Esophagus squamous epithelium (tissue), 5 donors: ENCODE measurements around the gene ADM. TPM values are rescaled to one million over a fixed set of nuclear protein-coding genes. Genes with fewer than 3 reads are reported as not detected.

ENCODE experiments used
- DNase-seq: peaks from one replicate; lab custom pipeline; 2025; lab: John Stamatoyannopoulos, UW
- H3K27ac ChIP-seq, 4 donors: fragments of 200-600 bp; sonication (generic); one replicate each; pipeline ENCODE4 v1.5.1; 2016 to 2019; ENCODE audit warnings: mild to moderate bottlenecking in 1 of 4
- H3K27me3 ChIP-seq, 4 donors: fragments of 200-600 bp; sonication (generic); 1 replicate in 3 of 4; 2 replicates in 1 of 4; pipeline versions ENCODE4 v1.5.1 to v1.6.0; 2017 to 2021; ENCODE audit warnings: antibody characterized with exemption in 1 of 4
- H3K36me3 ChIP-seq, 3 donors: fragments of 200-600 bp; sonication (generic); one replicate each; pipeline ENCODE4 v1.5.1; 2016 to 2019
- H3K4me1 ChIP-seq, 3 donors: fragments of 200-600 bp; sonication (generic); one replicate each; pipeline ENCODE4 v1.5.1; 2017 to 2019
- H3K4me3 ChIP-seq, 4 donors: fragments of 200-600 bp; sonication (generic); 1 replicate in 3 of 4; 2 replicates in 1 of 4; pipeline ENCODE4 v1.5.1; 2016 to 2019; ENCODE audit warnings: mild to moderate bottlenecking in 2 of 4, moderate library complexity in 1 of 4
- H3K9me3 ChIP-seq, 3 donors: fragments of 200-600 bp; sonication (generic); one replicate each; pipeline ENCODE4 v1.5.1; 2016 to 2019
- POLR2A ChIP-seq, 4 donors: fragments of 450-650 bp; IDR thresholded peaks; one replicate each; pipeline ENCODE4 v1.6.1; 2017; ENCODE audit warnings: antibody characterized with exemption in 4 of 4, mild to moderate bottlenecking in 4 of 4, moderate library complexity in 3 of 4
- WGBS, 2 donors: methylation state at CpG; one replicate each; pipeline ENCODE4 v1.1.5; 2018; 5-methylcytosine and 5-hydroxymethylcytosine counted together
- intact Hi-C: fragments of 100-400 bp; cut with DNase I; formaldehyde crosslinking; loops from one replicate; pipeline ENCODE4 v1.15.0; 2022
- total RNA-seq, 4 donors: library from RNA; depleted of rRNA; stranded (reverse); fragments of >200 nt; gene quantifications; one replicate each; pipeline ENCODE4 v1.1.0, GENCODE V29; 2016
- TF ChIP-seq, protein P1 (sequence below), 6 experiments: fragments of 450-650 bp in 4 of 6; fragments of 200-600 bp in 2 of 6; sonication (generic) in 2 of 6; IDR thresholded peaks; one replicate each; pipeline ENCODE4 v1.5.1; 2016 to 2019; ENCODE audit warnings: antibody characterized with exemption in 6 of 6, mild to moderate bottlenecking in 4 of 6, moderate library complexity in 4 of 6
- donor health status: DM: yes; HTN: yes; CAD: no.

Gene ADM
- total RNA-seq, 4 donors from 2014 or later, result 14.3 to 69.6 (median 57.7) TPM

DNA sequence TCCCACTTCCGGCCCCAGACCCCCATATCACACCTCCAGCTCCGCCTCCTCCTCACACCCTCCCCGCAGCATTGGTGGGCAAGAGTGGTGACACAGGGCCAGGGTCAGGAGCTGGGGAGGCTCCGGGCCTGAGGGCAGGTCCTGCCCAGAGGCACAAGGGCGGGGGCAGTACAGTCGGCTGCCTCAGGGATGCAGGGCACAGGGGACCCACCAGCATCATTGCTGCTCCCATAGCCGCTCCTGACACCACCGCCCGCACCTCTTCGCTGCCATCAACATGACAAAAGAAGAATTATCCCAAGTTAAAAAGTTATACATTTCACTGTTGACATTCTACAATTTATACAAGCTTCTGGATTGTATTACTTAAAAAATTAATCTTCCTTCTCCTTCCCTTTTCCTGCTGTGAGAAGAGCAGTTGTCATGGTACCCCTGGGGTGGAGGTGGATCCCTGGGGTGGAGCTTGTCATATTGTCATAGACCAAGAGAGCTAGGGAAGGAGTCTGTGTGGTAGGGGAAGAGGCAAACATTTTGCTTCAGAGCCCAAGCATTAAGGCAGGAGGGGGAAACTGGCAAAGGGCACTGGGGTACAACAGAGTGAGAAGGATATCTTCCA lies 15.0 kb upstream of the ADM start:
- Histone ChIP-seq H3K4me1 (peaks cover 11 to 64% (median 40%) of the 10 kb centered on the region in 3 donors), H3K27me3 (no peaks in the 10 kb centered on the region), H3K36me3 (peaks cover 0 to 10% (median 0%) of the 10 kb centered on the region in 3 donors), H3K9me3 (no peaks in the 10 kb centered on the region), H3K4me3 (no peak overlapping the region), H3K27ac (no peak overlapping the region)
- intact Hi-C loops, result no loop called here
- DNase-seq, result no peak
- WGBS, 2 donors, result 79 to 88% methylated on average over 5 to 6 of the region's 10 CpGs
- TF ChIP-seq, protein P1, sequence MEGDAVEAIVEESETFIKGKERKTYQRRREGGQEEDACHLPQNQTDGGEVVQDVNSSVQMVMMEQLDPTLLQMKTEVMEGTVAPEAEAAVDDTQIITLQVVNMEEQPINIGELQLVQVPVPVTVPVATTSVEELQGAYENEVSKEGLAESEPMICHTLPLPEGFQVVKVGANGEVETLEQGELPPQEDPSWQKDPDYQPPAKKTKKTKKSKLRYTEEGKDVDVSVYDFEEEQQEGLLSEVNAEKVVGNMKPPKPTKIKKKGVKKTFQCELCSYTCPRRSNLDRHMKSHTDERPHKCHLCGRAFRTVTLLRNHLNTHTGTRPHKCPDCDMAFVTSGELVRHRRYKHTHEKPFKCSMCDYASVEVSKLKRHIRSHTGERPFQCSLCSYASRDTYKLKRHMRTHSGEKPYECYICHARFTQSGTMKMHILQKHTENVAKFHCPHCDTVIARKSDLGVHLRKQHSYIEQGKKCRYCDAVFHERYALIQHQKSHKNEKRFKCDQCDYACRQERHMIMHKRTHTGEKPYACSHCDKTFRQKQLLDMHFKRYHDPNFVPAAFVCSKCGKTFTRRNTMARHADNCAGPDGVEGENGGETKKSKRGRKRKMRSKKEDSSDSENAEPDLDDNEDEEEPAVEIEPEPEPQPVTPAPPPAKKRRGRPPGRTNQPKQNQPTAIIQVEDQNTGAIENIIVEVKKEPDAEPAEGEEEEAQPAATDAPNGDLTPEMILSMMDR (IDR thresholded peaks at IDR 0.05), result no peak
- TF ChIP-seq POLR2A (IDR thresholded peaks at IDR 0.05), result no peak

DNA sequence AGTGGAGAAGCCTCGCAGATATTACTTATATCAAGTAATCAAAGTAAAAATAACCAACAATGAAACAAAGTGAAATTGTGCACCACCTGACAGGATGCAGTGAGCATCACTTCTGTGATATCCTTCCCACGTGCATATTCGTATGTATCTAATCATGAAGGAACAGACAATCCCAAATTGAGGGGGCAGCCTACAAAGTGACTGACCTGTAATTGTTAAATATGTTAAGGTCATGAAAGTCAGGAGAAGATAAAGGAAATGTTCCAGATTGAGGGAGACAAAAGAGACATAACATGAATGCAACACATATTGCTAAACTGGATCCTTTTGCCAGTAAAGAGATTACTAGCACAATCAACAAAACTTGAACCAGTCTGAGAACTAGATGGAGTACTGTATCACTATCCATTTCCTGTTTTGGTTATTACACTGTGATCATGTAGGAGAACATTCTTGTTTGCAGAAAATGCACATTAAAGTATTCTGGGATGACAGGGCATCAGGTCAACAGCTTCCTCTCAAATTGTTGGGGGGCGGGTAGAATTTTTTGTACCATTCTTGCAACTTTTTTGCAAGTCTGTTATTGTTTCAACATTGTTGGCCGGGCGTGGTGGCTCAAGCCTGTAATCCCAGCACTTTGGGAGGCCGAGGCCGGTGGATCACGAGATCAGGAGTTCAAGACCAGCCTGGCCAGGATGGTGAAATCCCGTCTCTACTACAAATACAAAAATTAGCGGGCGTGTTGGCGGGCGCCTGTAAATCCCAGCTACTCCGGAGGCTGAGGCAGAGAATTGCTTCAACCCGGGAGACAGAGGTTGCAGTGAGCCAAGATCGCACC lies 12.9 kb upstream of the ADM start:
- intact Hi-C loops, result no loop called here
- WGBS, 2 donors, result 55 to 67% methylated on average over 6 to 15 of the region's 17 CpGs
- Histone ChIP-seq H3K27me3 (no peaks in the 10 kb centered on the region), H3K27ac (peak overlapping the region; percentile 57 to 99 (median 96)), H3K4me1 (peaks cover 11 to 61% (median 31%) of the 10 kb centered on the region in 3 donors), H3K36me3 (peaks cover 0 to 10% (median 0%) of the 10 kb centered on the region in 3 donors), H3K4me3 (peak overlapping the region in 1 of 4 donors; percentile 83), H3K9me3 (no peaks in the 10 kb centered on the region)
- DNase-seq, result no peak
- TF ChIP-seq, protein P1 (IDR thresholded peaks at IDR 0.05), result no peak
- TF ChIP-seq POLR2A (IDR thresholded peaks at IDR 0.05), result no peak

DNA sequence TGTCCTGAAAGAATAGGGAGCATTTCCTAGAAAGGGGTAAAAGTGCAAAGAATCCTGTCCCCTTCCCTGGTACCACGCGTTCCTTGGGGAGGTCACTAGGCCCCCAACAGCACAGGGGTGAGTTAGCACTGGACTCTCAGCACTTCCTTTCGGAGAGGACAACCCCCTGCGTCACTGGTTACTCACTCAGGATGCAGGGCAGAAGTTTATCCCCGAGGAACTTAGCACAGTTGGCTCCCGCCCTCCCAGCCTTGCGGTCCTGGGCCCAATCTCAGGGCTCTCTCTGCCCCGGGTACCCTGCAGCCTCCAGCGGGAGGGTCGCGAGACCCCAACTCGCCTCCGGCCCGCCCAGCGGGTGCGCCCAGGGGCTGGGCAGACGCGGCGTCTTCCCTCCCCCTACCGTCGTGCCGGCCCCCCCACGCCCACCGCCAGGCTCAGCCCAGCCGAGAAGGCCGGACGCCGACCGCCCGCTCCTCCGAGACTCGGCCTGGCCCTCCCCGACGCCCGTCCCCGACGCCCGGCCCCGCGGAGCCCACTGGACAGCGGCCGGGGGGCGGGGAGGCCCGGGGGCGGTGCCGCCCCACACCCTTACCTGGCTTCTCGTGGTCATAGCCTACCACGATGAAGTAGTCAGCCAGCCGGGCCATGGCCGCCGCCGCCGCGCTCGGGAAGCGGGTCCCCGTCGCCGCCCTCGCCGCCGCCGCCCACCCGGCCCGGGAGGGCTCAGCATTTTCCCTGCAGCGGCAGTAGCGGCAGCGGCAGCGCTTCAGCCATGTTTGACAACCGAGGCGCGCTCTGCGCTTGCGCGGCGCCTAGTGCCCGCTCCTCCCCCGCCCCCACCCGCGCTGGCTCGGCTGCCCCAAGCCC lies 11.2 kb upstream of the ADM start, which contains the start of gene SBF2:
TSS of gene SBF2 (minus strand) at position 797 of the 867 bp plus-strand sequence. CDS start at position 647, 150 bp downstream.
- intact Hi-C loops, result no loop called here
- peak in 2 of 4 donors; percentile 73 to 87 for TF ChIP-seq POLR2A (IDR thresholded peaks at IDR 0.05)
- TF ChIP-seq, protein P1 (IDR thresholded peaks at IDR 0.05), result no peak
- WGBS, 2 donors, result 5 to 7% methylated on average over 4 to 12 of the region's 81 CpGs

DNA sequence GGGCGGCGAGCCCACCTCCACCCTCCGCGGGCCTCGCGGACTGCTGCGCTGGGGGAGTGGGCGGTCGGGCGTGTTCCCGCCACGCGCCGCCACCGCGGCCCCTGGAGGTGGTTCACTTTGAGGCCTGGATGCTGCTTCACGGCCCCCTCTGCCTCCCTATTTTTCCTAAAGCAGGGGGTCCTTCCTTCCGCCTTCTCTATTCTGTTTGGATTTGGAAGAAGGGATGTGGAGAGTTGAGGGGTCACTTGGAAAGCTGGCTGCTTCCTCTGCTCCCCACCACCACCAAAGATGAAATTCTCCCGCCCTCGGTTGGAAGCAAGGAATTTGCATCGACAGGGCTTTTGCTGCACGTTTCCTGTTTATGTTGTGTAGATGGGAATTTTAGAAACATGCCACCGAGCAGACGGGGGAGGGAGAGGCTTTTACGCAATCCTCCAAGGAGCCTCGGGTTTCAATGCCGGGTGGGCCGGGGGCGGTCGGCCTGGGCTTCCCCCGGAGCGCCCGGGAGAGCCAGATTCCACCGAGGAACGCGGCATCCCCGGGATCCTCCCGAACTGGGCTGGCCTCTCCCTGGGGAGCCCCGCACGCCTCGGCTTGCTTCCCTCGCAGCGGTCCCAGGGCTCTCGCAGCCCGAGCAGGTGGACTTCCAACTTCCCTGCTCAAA lies 10.5 kb upstream of the ADM start:
- H3K4me1 ChIP-seq, result peaks cover 11 to 54% (median 21%) of the 10 kb centered on the region in 3 donors
- TF ChIP-seq, protein P1 (IDR thresholded peaks at IDR 0.05), result no peak
- peak in 1 of 4 donors; percentile 5 for TF ChIP-seq POLR2A (IDR thresholded peaks at IDR 0.05)
- peak overlapping the region; percentile 78 to 100 (median 84) for H3K4me3 ChIP-seq
- H3K27me3 ChIP-seq, result no peaks in the 10 kb centered on the region
- WGBS, 2 donors, result 0% methylated on average over 5 to 12 of the region's 45 CpGs
- intact Hi-C loops, result no loop called here
- H3K27ac ChIP-seq, result peak overlapping the region; percentile 95 to 99 (median 96)
- no peaks in the 10 kb centered on the region for H3K36me3 ChIP-seq
- H3K9me3 ChIP-seq, result no peaks in the 10 kb centered on the region
- no peak for DNase-seq

More for the DNA sequence above, 11.2 kb upstream of the ADM start, which contains the start of gene SBF2:
- Histone ChIP-seq H3K9me3 (no peaks in the 10 kb centered on the region), H3K4me3 (peak within 1 kb of the TSS; percentile 78 to 100 (median 84)), H3K36me3 (no peaks in the 10 kb centered on the region), H3K27ac (peak within 1 kb of the TSS; percentile 95 to 99 (median 96)), H3K27me3 (no peaks in the 10 kb centered on the region), H3K4me1 (peaks cover 11 to 61% (median 27%) of the 10 kb centered on the region in 3 donors)
- DNase-seq, result peak; percentile 22
